Activated T-cell treated with anti-CD3 and anti-CD28 coated beads for 24 hours (primary cell): ENCODE results near the gene AKR1A1.
"Not testable (repeated sequence)": the region's sequence is repeated elsewhere in the genome, so short reads cannot be mapped to it uniquely, and the experiment has no call there.

Experiments
- DNase-seq: peaks from one replicate; pipeline ENCODE4 v3.0.0-alpha.2; 2020; ENCODE audit warnings: low read depth

AKR1A1 gene

GRCh38 chr1:45550401-45551351 is at the start of gene AKR1A1:
Gene AKR1A1 (plus strand): TSS chr1:45550826. CDS start chr1:45561795, 10,969 bp downstream.
- peak; percentile 85 for DNase-seq

GRCh38 chr1:45501505-45501859 is 49.1 kb upstream of the AKR1A1 start:
- DNase-seq = no peak

- no peak for DNase-seq
These were observed 46.9 kb upstream of the AKR1A1 start for GRCh38 chr1:45503462-45504360.

GRCh38 chr1:45507195-45507594 is 43.4 kb upstream of the AKR1A1 start:
- no peak for DNase-seq

GRCh38 chr1:45507893-45508292 is 42.7 kb upstream of the AKR1A1 start:
- no peak for DNase-seq

GRCh38 chr1:45508295-45509151 is 42.1 kb upstream of the AKR1A1 start:
- DNase-seq = no peak

GRCh38 chr1:45510036-45510971 is 40.3 kb upstream of the AKR1A1 start:
- DNase-seq = no peak

GRCh38 chr1:45510972-45511527 is 39.6 kb upstream of the AKR1A1 start:
- no peak for DNase-seq

GRCh38 chr1:45512641-45513054 is 38.0 kb upstream of the AKR1A1 start:
- DNase-seq = peak; percentile 46

- not testable (repeated sequence) for DNase-seq
These were observed 36.9 kb upstream of the AKR1A1 start for GRCh38 chr1:45513532-45514260.

GRCh38 chr1:45516036-45516435 is 34.6 kb upstream of the AKR1A1 start:
- no peak for DNase-seq

GRCh38 chr1:45516465-45516864 is 34.2 kb upstream of the AKR1A1 start:
- DNase-seq = no peak

- DNase-seq = not testable (repeated sequence)
These were observed 32.3 kb upstream of the AKR1A1 start for GRCh38 chr1:45518366-45518765.

- no peak for DNase-seq
These were observed 31.7 kb upstream of the AKR1A1 start for GRCh38 chr1:45518910-45519309.

GRCh38 chr1:45519774-45520173 is 30.9 kb upstream of the AKR1A1 start:
- not testable (repeated sequence) for DNase-seq

GRCh38 chr1:45521413-45522323 is 29.0 kb upstream of the AKR1A1 start, which contains the start of gene PRDX1:
Gene PRDX1 (minus strand): TSS chr1:45521884. CDS start chr1:45519043, 2,841 bp downstream.
- peak; percentile 96 for DNase-seq

- DNase-seq = no peak
These were observed 28.1 kb upstream of the AKR1A1 start for GRCh38 chr1:45522324-45523104.

- DNase-seq = not testable (repeated sequence)
These were observed 27.1 kb upstream of the AKR1A1 start for GRCh38 chr1:45523516-45523915.
